AG04449 (cell line): ENCODE data around the gene KLHL21.

ENCODE experiments used
- CTCF ChIA-PET: fragments of 350-600 bp; formaldehyde crosslinking; extraction: SDS; loops from one replicate; lab custom pipeline; 2021; ENCODE audit warnings: antibody characterized with exemption; lab: Yijun Ruan, JAX
- POLR2A ChIA-PET: fragments of 400-600, 350-600 bp; formaldehyde crosslinking; extraction: SDS; loops from one replicate; lab custom pipeline; 2020; ENCODE audit warnings: antibody characterized with exemption, inconsistent platforms; lab: Yijun Ruan, JAX
- DNase-seq: peaks from one replicate; pipeline ENCODE4 v3.0.0-alpha.2; 2010; ENCODE audit warnings: low read depth, low spot score
- H3K4me3 ChIP-seq: 2 replicates; pipeline ENCODE4 v1.5.1; 2011; ENCODE audit warnings: low read depth, mild to moderate bottlenecking, control low read depth, low read length
- TF ChIP-seq, protein P1 (sequence below): IDR thresholded peaks from one replicate; pipeline ENCODE4 v1.5.1; 2011; ENCODE audit warnings: mild to moderate bottlenecking, moderate library complexity, low read length, control low read depth, inconsistent platforms; ENCODE audit not compliant: insufficient read depth; ENCODE audit errors: missing control alignments

The KLHL21 gene

DNA sequence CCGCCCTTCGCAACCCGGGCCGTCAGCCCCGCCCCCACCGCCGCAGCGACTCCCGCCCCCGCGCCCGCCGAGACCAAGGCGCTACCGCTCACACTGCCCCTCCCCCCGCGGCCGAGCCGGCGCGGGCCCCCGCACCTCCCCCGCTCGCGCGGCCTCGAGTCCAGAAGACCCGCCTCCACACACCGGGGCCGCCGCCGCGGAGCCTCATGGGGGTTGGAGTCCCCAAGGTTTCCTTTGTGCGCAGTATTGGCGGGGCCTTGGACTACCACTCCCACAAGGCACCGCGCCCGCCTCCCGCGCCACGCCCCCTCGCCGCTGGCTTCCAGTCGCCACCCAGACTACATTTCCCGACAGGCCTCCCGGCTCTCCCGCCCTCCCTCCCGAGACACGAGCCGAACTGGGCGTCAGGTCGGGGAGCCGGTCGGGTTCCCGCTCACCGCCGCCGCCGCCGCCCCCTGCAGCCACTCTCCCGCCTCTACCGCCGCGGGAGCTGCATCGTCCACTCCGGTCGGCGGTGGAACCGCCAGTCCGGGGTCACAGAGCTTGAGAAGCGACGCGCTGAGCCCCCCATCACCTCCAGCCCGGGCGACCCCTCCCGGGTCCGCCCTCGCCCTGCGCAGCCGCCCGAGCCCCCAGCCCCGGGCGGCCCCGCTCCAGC lies 10.8 kb upstream of the KLHL21 start, which contains the start of gene PHF13:
Gene PHF13 (plus strand): TSS at position 371 of the 658 bp plus-strand sequence. CDS start 336 bp downstream, outside the sequence.
- peak; percentile 88 for DNase-seq
- TF ChIP-seq, protein P1, sequence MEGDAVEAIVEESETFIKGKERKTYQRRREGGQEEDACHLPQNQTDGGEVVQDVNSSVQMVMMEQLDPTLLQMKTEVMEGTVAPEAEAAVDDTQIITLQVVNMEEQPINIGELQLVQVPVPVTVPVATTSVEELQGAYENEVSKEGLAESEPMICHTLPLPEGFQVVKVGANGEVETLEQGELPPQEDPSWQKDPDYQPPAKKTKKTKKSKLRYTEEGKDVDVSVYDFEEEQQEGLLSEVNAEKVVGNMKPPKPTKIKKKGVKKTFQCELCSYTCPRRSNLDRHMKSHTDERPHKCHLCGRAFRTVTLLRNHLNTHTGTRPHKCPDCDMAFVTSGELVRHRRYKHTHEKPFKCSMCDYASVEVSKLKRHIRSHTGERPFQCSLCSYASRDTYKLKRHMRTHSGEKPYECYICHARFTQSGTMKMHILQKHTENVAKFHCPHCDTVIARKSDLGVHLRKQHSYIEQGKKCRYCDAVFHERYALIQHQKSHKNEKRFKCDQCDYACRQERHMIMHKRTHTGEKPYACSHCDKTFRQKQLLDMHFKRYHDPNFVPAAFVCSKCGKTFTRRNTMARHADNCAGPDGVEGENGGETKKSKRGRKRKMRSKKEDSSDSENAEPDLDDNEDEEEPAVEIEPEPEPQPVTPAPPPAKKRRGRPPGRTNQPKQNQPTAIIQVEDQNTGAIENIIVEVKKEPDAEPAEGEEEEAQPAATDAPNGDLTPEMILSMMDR: no peak
- POLR2A ChIA-PET: interaction anchor here (1.0 to 1.5 kb wide), 2 partner anchors 9 to 11 kb away, joined by 3 to 8 read pairs; no protein-coding TSS in a partner anchor
- CTCF ChIA-PET: no interaction called here
- H3K4me3 ChIP-seq: peak within 1 kb of the TSS; percentile 85

DNA sequence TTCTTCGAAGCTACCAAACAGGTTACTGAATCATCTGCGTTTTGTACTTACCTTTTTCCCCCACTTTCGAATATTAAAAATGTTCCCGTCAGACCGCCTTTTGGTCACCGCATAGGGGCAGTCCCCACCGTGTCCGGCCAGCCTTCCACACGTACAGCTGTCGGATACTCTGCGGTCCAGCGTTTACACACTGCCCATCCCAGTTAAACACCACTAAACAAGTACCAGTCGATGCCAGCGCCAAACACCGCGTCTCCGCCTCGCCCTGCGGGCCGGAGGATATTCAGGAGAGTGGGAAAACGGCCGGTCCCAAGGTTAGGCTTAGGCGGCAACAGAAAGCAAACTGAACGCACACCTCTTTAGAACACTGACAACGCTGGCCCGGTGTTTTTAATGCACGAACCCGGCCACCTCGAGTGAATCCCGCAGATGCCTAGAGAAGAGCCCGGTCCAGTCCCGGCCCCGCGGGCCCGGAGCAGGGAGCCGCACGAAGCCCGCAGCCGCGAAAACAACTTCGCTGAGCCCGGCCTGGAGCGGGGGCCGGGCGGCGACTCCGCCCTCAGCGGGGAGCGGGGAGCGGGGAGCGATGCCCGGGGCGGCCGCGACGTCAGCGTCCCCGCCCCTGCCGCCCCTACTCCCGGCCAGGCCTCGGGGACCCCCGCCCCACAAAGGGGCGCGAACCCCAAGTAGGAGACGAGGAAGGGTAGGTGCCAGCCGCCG lies 10.1 kb upstream of the KLHL21 start:
- CTCF ChIA-PET: interaction anchor here (0.7 to 1.7 kb wide), 6 partner anchors 9 to 123 kb away, joined by 3 to 6 read pairs (median 4); partner anchors contain the start of genes KLHL21 and NOL9
- POLR2A ChIA-PET: interaction anchor here (0.9 to 1.5 kb wide), 3 partner anchors 11 to 33 kb away, joined by 3 to 8 read pairs (median 6); partner anchors contain the start of genes KLHL21 and ZBTB48
- TF ChIP-seq, protein P1: no peak

GRCh38 chr1:6603915-6604558 lies 1.4 kb upstream of the KLHL21 start:
- ChIA-PET POLR2A (interaction anchor here (0.7 to 3.5 kb wide), 6 partner anchors 10 to 98 kb away, joined by 3 to 17 read pairs (median 3); partner anchors contain the start of genes DNAJC11, PHF13 and ZBTB48), CTCF (interaction anchor here (0.8 to 2.2 kb wide), 7 partner anchors 8 to 118 kb away, joined by 3 to 15 read pairs (median 4); partner anchors contain the start of genes NOL9 and TAS1R1)
- H3K4me3 ChIP-seq: peak overlapping the region; percentile 95
- peak; percentile 84 for DNase-seq
- TF ChIP-seq, protein P1: no peak

More for the DNA sequence above, 10.1 kb upstream of the KLHL21 start:
- peak overlapping the region; percentile 85 for H3K4me3 ChIP-seq
- no peak for DNase-seq

DNA sequence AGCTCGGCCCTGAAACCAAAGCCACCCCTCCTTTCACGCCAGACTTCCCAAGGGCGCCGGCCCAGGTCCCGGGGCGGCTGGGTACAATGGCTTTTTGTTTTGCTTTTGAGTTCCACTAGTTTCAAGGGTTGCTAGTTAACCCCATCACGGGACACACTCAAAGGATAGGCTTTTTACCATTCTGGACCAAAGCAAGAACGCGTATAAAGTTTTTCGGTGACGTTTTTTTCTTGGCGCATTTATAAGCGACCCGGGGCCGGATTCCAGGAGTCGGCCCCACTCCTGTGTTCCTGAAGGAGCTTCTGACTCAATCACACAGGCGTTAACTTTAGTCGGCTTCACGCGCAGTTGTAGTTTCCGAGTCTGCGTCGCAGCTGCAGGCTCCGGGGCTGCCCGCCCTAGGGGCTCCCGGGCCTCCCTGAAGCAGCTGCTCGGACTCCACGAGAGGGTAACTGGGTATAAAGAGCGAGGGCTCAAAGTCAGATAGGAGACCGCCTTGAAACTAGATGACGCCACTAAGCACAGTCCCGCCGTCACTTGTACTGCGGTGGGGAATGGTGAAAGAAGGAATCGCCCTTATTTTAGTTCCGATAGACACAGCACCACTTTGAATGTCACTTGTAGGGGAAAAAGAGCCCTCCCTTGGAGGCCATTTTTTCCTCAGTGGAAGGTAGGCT lies 707 bp upstream of the KLHL21 start:
- ChIA-PET CTCF (interaction anchor here (0.6 to 2.2 kb wide), 7 partner anchors 9 to 117 kb away, joined by 3 to 15 read pairs (median 4); partner anchors contain the start of genes NOL9 and TAS1R1), POLR2A (interaction anchor here (0.9 to 3.5 kb wide), 7 partner anchors 9 to 98 kb away, joined by 3 to 17 read pairs (median 6); partner anchors contain the start of genes DNAJC11 and ZBTB48)
- DNase-seq: no peak
- TF ChIP-seq, protein P1: no peak
- H3K4me3 ChIP-seq: peak overlapping the region; percentile 95

GRCh38 chr1:6601923-6602668 lies 573 bp downstream of the KLHL21 start:
- TF ChIP-seq, protein P1: no peak
- H3K4me3 ChIP-seq: peak overlapping the region; percentile 95
- POLR2A ChIA-PET: interaction anchor here (0.7 to 3.5 kb wide), 8 partner anchors 9 to 83 kb away, joined by 3 to 17 read pairs (median 6); partner anchors contain the start of genes PHF13, TAS1R1 and ZBTB48
- no peak for DNase-seq
- CTCF ChIA-PET: interaction anchor here (0.7 to 1.7 kb wide), 5 partner anchors 10 to 116 kb away, joined by 3 to 8 read pairs (median 3); partner anchors contain the start of genes NOL9 and TAS1R1
